A549 (cell line): ENCODE data around the gene KIF21B. TPM values are rescaled to one million over a fixed set of nuclear protein-coding genes. Genes with fewer than 3 reads are reported as not detected.

ENCODE experiments used
- ATAC-seq, 2 experiments: fragments of 200-7000 bp in 1 of 2; fragments of >200 bp in 1 of 2; cut with Nextera tagmentation in 1 of 2; cut with Tn5 transposase in 1 of 2; 3 replicates each; pipeline versions ENCODE4 v1.8.0 to v1.9.1; 2018 to 2020; ENCODE audit warnings: mild to moderate bottlenecking in 1 of 2, moderate library complexity in 1 of 2
- CTCF ChIA-PET: fragments of 300-600 bp; sonication (Branson Sonifier 250); formaldehyde crosslinking; extraction: SDS; loops from one replicate; lab custom pipeline; 2021; ENCODE audit warnings: antibody characterized with exemption, inconsistent platforms; lab: Yijun Ruan, JAX
- POLR2A ChIA-PET: fragments of 350-600 bp; formaldehyde crosslinking; extraction: SDS; loops from one replicate; lab custom pipeline; 2021; ENCODE audit warnings: antibody characterized with exemption, inconsistent platforms; lab: Yijun Ruan, JAX
- DNase-seq, 2 experiments: peaks; one replicate each; pipeline versions ENCODE4 v3.0.0 to v3.0.0-alpha.2; 2011 to 2016; ENCODE audit warnings: low read depth in 1 of 2, low spot score in 1 of 2
- FAIRE-seq: peaks from 2 replicates; lab custom pipeline; 2011; peaks lifted over from hg19 to GRCh38; lab: Jason Lieb, UNC
- H3K27ac ChIP-seq, 2 experiments: fragments of >200 bp; sonication (Bioruptor Twin); formaldehyde crosslinking; 3 replicates each; pipeline ENCODE4 v1.5.1; 2016 to 2017
- H3K4me1 ChIP-seq: fragments of >200 bp; sonication (Bioruptor Twin); formaldehyde crosslinking; 3 replicates; pipeline ENCODE4 v1.6.1; 2016
- H3K4me2 ChIP-seq: fragments of >200 bp; sonication (Bioruptor Twin); formaldehyde crosslinking; 3 replicates; pipeline ENCODE4 v1.6.1; 2016
- H3K4me3 ChIP-seq: fragments of >200 bp; sonication (Bioruptor Twin); formaldehyde crosslinking; 3 replicates; pipeline ENCODE4 v1.5.1; 2016
- H3K9me3 ChIP-seq: fragments of >200 bp; sonication (Bioruptor Twin); formaldehyde crosslinking; 3 replicates; pipeline ENCODE4 v1.6.1; 2016
- EHMT2 ChIP-seq: fragments of 200-600 bp; sonication (generic); IDR thresholded peaks from 2 replicates; pipeline ENCODE4 v1.6.1; 2016; ENCODE audit warnings: antibody characterized with exemption, low read depth, mild to moderate bottlenecking, moderate library complexity
- EP300 ChIP-seq, 2 experiments: fragments of >200 bp; sonication (Bioruptor Twin); formaldehyde crosslinking; IDR thresholded peaks; 2 replicates in 1 of 2; 3 replicates in 1 of 2; pipeline ENCODE4 v1.6.1; 2016 to 2017
- FOSL2 ChIP-seq, 2 experiments: fragments of 450-650 bp in 1 of 2; fragments of >200 bp in 1 of 2; sonication (Bioruptor Twin) in 1 of 2; formaldehyde crosslinking; IDR thresholded peaks; 2 replicates each; pipeline versions ENCODE4 v1.5.0 to v1.6.1; 2016 to 2020; ENCODE audit warnings: mild to moderate bottlenecking in 1 of 2, moderate library complexity in 1 of 2
- JUNB ChIP-seq: fragments of >200 bp; sonication (Bioruptor Twin); formaldehyde crosslinking; IDR thresholded peaks from 2 replicates; pipeline ENCODE4 v1.6.1; 2016
- NFE2L2 ChIP-seq: fragments of 150-350 bp; conservative IDR thresholded peaks from 2 replicates; pipeline ENCODE4 v1.6.1; 2014; ENCODE audit warnings: low read length
- NR3C1 ChIP-seq: fragments of >200 bp; sonication (Bioruptor Twin); formaldehyde crosslinking; IDR thresholded peaks from 3 replicates; pipeline ENCODE4 v1.6.1; 2017
- POLR2A ChIP-seq: IDR thresholded peaks from 2 replicates; pipeline ENCODE4 v1.6.1; 2012; ENCODE audit warnings: mild to moderate bottlenecking, low read length
- POLR2AphosphoS2 ChIP-seq: conservative IDR thresholded peaks from 2 replicates; pipeline ENCODE4 v1.6.1; 2012; ENCODE audit warnings: low read length, improper control_type of control experiment, inconsistent platforms
- RAD21 ChIP-seq, 2 experiments: fragments of >200 bp in 1 of 2; sonication (Bioruptor Twin) in 1 of 2; formaldehyde crosslinking in 1 of 2; IDR thresholded peaks in 1 of 2; conservative IDR thresholded peaks in 1 of 2; 2 replicates in 1 of 2; 3 replicates in 1 of 2; pipeline ENCODE4 v1.6.1; 2012 to 2018; ENCODE audit warnings: inconsistent platforms in 1 of 2
- RNF2 ChIP-seq: fragments of 200-600 bp; sonication (generic); IDR thresholded peaks from 2 replicates; pipeline ENCODE4 v1.6.1; 2016; ENCODE audit warnings: low read depth, mild to moderate bottlenecking, antibody characterized with exemption, moderate library complexity, borderline replicate concordance
- TP53 ChIP-seq: fragments of 250-450 bp; sonication (Bioruptor Pico); IDR thresholded peaks from 2 replicates; pipeline ENCODE4 v1.5.0; 2021; ENCODE audit warnings: mild to moderate bottlenecking, moderate library complexity
- ZNF302 ChIP-seq: fragments of 250-450 bp; sonication (Bioruptor Pico); IDR thresholded peaks from 2 replicates; pipeline ENCODE4 v1.9.0; 2021; ENCODE audit warnings: inconsistent platforms, mild to moderate bottlenecking, moderate library complexity
- ZSCAN20 ChIP-seq: fragments of 250-450 bp; sonication (Bioruptor Pico); IDR thresholded peaks from 2 replicates; pipeline ENCODE4 v1.8.0; 2022; ENCODE audit warnings: mild to moderate bottlenecking, moderate library complexity
- WGBS: methylation state at CpG from one replicate; pipeline ENCODE4 v1.1.6; 2017; ENCODE audit errors: missing lambda C conversion rate; 5-methylcytosine and 5-hydroxymethylcytosine counted together
- polyA plus RNA-seq, 4 experiments: library from polyadenylated mRNA; depleted of rRNA in 3 of 4; stranded (reverse); fragments of >200 nt; fragmentation: RNase III in 1 of 4; extraction: RNeasy Plus Mini Kit Qiagen cat#74134 plus additional on column Dnase treatment in 1 of 4; gene quantifications; 2 replicates in 3 of 4; 3 replicates in 1 of 4; pipeline ENCODE4 v1.2.3, GENCODE V29; 2011 to 2017
- TF ChIP-seq, protein P1 (sequence below): IDR thresholded peaks from 2 replicates; pipeline ENCODE4 v1.6.1; 2012; ENCODE audit warnings: low read depth, borderline replicate concordance
- TF ChIP-seq, protein P2 (sequence below): fragments of 250-450 bp; sonication (Bioruptor Pico); IDR thresholded peaks from 2 replicates; pipeline ENCODE4 v1.5.0; 2021; ENCODE audit warnings: mild to moderate bottlenecking, moderate library complexity, borderline replicate concordance

The KIF21B gene
- polyA plus RNA-seq, 2 of the 4 experiments (the other 2 are of a cell fraction), result 1.4 to 3.8 TPM

DNA sequence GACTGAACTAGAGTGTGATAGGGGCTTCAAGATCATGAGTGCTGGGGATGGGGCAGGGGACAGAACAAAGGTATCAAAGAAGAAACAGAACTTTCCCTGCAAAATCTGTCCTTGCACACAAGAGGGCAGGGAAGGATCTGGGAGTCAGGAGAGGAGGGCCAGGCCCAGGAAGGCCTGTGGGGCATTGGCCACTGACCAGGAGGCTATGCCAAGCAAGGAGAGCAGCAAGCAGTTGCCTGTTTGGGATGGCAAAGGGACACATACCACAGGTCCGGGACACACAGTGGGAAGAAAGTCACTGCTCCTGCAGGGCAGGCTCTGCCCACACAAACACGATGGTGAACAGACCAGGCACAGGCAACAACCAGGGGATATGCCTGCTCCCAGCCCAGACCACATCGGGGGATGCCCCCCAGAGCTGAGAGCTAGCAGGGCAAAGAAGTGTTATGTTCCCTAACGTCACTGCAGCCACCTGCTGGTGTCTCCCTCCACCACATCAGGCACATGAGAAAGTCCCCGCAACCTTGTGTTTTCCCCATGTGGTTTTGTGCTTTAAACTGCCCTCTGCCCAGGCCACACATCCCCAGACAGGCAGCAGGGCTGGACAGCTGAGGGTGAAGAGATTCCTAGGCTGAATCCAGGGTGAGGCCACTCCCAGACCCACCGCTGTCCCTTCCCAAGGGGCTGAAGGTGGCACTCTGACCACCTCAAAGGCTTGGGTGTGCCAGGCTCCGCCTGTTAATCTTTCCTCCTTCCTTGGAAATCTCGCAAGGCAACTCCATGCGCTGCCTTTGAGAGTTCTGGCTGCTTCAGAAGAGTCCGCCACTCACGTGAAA lies 53.6 kb downstream of the KIF21B start:
- peak in 1 of 2 experiments; percentile 8; a peak in 2 of 6 replicates for ATAC-seq
- Histone ChIP-seq H3K4me1 (peaks cover 31% of the 10 kb centered on the region), H3K4me3 (no peak overlapping the region), H3K4me2 (no peak overlapping the region), H3K27ac (peak overlapping the region; percentile 30 to 66; a peak in 4 of 6 replicates), H3K9me3 (no peaks in the 10 kb centered on the region)
- no peak for DNase-seq
- POLR2A ChIA-PET, result no interaction called here
- CTCF ChIA-PET, result interaction anchor here (0.8 to 6.6 kb wide), 11 partner anchors 13 to 150 kb away, joined by 3 to 82 read pairs (median 30); partner anchors contain the start of gene KIF21B
- WGBS, result 83% methylated on average over 11 of the region's 11 CpGs
- no peak for FAIRE-seq
- TF ChIP-seq, protein P1, sequence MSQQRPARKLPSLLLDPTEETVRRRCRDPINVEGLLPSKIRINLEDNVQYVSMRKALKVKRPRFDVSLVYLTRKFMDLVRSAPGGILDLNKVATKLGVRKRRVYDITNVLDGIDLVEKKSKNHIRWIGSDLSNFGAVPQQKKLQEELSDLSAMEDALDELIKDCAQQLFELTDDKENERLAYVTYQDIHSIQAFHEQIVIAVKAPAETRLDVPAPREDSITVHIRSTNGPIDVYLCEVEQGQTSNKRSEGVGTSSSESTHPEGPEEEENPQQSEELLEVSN, result no peak
- TF ChIP-seq RAD21 (conservative IDR thresholded peaks at IDR 0.05 in 1 of 2, IDR thresholded peaks at IDR 0.05 in 1 of 2), result peak in 1 of 2 experiments; percentile 19; a peak in 1 of 5 replicates

DNA sequence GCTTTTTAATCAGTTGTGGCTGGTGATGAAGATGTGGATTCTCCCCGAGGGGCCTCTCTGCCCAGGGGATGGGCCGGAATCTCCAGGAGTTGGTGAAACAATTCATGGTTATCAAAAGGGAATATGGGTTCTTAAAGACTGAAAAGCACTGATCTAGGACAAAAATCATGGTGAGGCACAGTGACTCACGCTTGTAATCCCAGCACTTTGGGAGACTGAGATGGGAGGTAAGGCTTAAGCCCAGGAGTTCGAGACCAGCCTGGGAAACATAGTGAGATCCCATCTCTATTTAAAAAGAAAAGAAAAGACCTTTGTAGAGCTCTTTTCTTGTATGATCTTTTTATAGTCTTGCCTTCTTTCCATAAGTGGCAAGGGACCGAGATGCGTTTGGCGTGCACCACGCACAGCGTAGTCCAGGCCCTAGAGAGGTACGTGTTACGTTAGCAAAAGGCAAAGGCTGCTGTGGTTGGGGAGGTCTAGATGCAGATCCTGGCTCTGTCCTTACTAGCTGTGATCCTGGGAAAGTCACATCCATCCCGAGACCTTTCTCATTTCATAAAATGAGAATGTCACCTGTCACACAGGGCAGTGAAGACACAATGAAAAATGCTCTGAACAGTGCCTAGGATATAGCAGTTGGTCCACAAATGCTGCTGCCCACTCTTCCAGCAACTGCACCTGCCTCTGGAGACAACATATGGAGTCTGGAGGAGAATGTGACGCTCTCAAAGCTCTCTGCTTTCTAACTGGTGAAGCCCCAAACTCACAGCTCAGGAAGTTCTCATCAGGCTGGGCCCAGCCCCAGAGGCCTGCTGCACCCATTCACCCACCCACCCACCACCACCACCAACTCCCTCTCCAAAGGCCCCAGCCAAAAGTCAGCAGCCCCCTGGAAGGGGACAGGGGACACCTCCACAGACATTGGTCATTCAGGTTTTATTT lies 54.8 kb downstream of the KIF21B start:
- DNase-seq, result peak in 1 of 2 experiments; percentile 27
- peak overlapping the region; percentile 50 to 69; a peak in 4 of 6 replicates for H3K27ac ChIP-seq
- H3K4me2 ChIP-seq, result 0 out of 3 replicates have a peak overlapping the region, but pooled peaks have one; percentile 8
- no peak for FAIRE-seq
- ChIA-PET POLR2A (no interaction called here), CTCF (interaction anchor here (1.0 to 6.6 kb wide), 8 partner anchors 31 to 151 kb away, joined by 3 to 57 read pairs (median 4); no protein-coding TSS in a partner anchor)
- WGBS, result 90% methylated on average over 13 of the region's 13 CpGs
- peaks cover 31% of the 10 kb centered on the region for H3K4me1 ChIP-seq
- no peak overlapping the region for H3K4me3 ChIP-seq
- H3K9me3 ChIP-seq, result no peaks in the 10 kb centered on the region
- no peak for TF ChIP-seq NR3C1
- no peak for TF ChIP-seq EHMT2
- TF ChIP-seq FOSL2 (IDR thresholded peaks at IDR 0.05), result no peak
- peak; percentile 53; the same call in 1 of the 2 replicates for TF ChIP-seq FOSL2 (CRISPR knock-in tag; IDR thresholded peaks at IDR 0.05)
- TF ChIP-seq POLR2A, result no peak
- no peak for TF ChIP-seq EP300 (IDR thresholded peaks at IDR 0.05)
- TF ChIP-seq POLR2AphosphoS2, result no peak
- no peak for TF ChIP-seq NFE2L2
- TF ChIP-seq JUNB, result 0 out of 2 replicates have a peak, but pooled peaks have one; percentile 12
- no peak for ATAC-seq

DNA sequence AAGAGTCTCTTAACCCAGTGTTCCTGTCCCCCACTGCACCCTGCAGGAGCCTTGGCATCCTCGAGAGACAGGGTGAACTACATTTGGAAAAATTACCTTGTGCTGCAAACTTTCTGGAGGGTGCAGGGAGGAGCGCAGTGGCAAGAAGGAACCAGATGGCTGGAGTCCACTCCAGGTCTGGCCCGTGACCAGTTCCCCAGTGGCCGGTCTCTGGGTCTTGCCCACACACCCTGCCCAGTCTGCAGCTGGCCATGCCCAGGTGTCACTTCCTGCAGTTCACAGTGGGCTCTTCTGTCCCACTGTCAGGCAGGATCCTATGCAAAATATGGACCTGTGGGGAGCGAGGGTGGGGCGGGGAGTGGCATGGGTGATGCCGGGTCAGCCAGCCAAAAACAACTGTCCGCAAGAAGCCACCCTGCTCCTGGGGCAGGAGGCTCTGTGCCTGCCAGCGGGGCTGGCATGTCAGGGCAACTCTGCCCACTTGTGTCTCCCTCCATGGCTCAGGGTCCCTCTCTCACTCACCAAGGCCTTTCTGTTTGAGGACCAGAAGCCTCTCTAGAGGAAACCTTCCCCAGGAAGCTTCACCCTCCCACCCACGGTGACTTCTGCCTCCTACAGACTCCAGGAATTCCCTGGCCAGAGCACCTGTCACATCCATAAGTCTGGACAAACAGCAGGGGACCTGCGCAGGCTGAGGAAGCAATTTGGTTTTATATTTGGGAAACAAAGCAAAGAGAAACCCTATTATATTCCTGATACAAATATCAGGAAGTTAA lies 55.6 kb downstream of the KIF21B start:
- no peak for TF ChIP-seq POLR2AphosphoS2
- no peak for TF ChIP-seq ZNF302 (CRISPR knock-in tag)
- TF ChIP-seq JUNB, result no peak
- TF ChIP-seq, protein P2, sequence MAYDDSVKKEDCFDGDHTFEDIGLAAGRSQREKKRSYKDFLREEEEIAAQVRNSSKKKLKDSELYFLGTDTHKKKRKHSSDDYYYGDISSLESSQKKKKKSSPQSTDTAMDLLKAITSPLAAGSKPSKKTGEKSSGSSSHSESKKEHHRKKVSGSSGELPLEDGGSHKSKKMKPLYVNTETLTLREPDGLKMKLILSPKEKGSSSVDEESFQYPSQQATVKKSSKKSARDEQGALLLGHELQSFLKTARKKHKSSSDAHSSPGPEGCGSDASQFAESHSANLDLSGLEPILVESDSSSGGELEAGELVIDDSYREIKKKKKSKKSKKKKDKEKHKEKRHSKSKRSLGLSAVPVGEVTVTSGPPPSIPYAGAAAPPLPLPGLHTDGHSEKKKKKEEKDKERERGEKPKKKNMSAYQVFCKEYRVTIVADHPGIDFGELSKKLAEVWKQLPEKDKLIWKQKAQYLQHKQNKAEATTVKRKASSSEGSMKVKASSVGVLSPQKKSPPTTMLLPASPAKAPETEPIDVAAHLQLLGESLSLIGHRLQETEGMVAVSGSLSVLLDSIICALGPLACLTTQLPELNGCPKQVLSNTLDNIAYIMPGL (CRISPR knock-in tag), result no peak
- TF ChIP-seq TP53 (CRISPR knock-in tag), result no peak
- TF ChIP-seq RNF2, result no peak
- no peak for TF ChIP-seq ZSCAN20 (CRISPR knock-in tag)
- WGBS, result 69% methylated on average over 4 of the region's 11 CpGs
- ChIA-PET CTCF (interaction anchor here (1.0 to 6.6 kb wide), 7 partner anchors 32 to 147 kb away, joined by 3 to 57 read pairs (median 4); no protein-coding TSS in a partner anchor), POLR2A (no interaction called here)
- Histone ChIP-seq H3K27ac (peak overlapping the region; percentile 50 to 69; a peak in 4 of 6 replicates), H3K9me3 (no peaks in the 10 kb centered on the region), H3K4me2 (0 out of 3 replicates have a peak overlapping the region, but pooled peaks have one; percentile 8), H3K4me3 (no peak overlapping the region), H3K4me1 (peaks cover 31% of the 10 kb centered on the region)
- DNase-seq (no peak), ATAC-seq (no peak), FAIRE-seq (no peak)
